WTC11 (cell line): ENCODE data around the gene PDK3. TPM values are rescaled to one million over a fixed set of nuclear protein-coding genes. Genes with fewer than 3 reads are reported as not detected.

ENCODE experiments used
- ATAC-seq: fragments of 200-7000 bp; cut with Tn5 transposase; 2 replicates; pipeline ENCODE4 v1.10.0; 2021; ENCODE audit warnings: mild to moderate bottlenecking, moderate library complexity
- CTCF ChIA-PET: fragments of 300-600 bp; sonication (Branson Sonifier 250); formaldehyde crosslinking; loops from one replicate; lab custom pipeline; 2021; ENCODE audit warnings: antibody characterized with exemption; lab: Charles Lee
- POLR2A ChIA-PET: fragments of 350-600 bp; sonication (Branson Sonifier 250); formaldehyde crosslinking; loops from one replicate; lab custom pipeline; 2021; ENCODE audit warnings: antibody characterized with exemption; lab: Charles Lee
- DNase-seq: peaks from one replicate; pipeline ENCODE4 v3.0.0; 2021; ENCODE audit warnings: low spot score
- H3K27ac Mint-ChIP-seq: 2 replicates; pipeline ENCODE4 v1.8.0; 2021; ENCODE audit warnings: mixed read lengths
- H3K27me3 Mint-ChIP-seq: 2 replicates; pipeline ENCODE4 v1.8.0; 2021; ENCODE audit warnings: low read depth, mild to moderate bottlenecking, moderate library complexity, mixed read lengths
- H3K36me3 Mint-ChIP-seq: 2 replicates; pipeline ENCODE4 v1.8.0; 2021; ENCODE audit warnings: mixed read lengths
- H3K4me1 Mint-ChIP-seq: 2 replicates; pipeline ENCODE4 v1.8.0; 2022; ENCODE audit warnings: mixed read lengths
- H3K4me3 Mint-ChIP-seq: 2 replicates; pipeline ENCODE4 v1.8.0; 2021; ENCODE audit warnings: mild to moderate bottlenecking, moderate library complexity, mixed read lengths
- H3K9me3 Mint-ChIP-seq: 2 replicates; pipeline ENCODE4 v1.8.0; 2021; ENCODE audit warnings: mixed read lengths
- AFF4 ChIP-seq: sonication (generic); formaldehyde crosslinking; IDR thresholded peaks from 2 replicates; pipeline ENCODE4 v1.8.1; 2023; ENCODE audit warnings: mild to moderate bottlenecking, missing genetic modification reagents, borderline replicate concordance
- CBFB ChIP-seq: sonication (generic); formaldehyde crosslinking; IDR thresholded peaks from 2 replicates; pipeline ENCODE4 v1.8.1; 2022; ENCODE audit warnings: mild to moderate bottlenecking, low read depth, missing genetic modification reagents
- E2F4 ChIP-seq: sonication (generic); formaldehyde crosslinking; IDR thresholded peaks from 2 replicates; pipeline ENCODE4 v1.8.1; 2022; ENCODE audit warnings: low read depth, mild to moderate bottlenecking, moderate library complexity, missing genetic modification reagents, borderline replicate concordance
- FOXP1 ChIP-seq: sonication (generic); formaldehyde crosslinking; IDR thresholded peaks from 2 replicates; pipeline ENCODE4 v1.8.0; 2022; ENCODE audit warnings: missing genetic modification reagents, mild to moderate bottlenecking, moderate library complexity, borderline replicate concordance
- FOXP4 ChIP-seq: sonication (generic); formaldehyde crosslinking; IDR thresholded peaks from 2 replicates; pipeline ENCODE4 v1.8.0; 2022; ENCODE audit warnings: mild to moderate bottlenecking, missing genetic modification reagents
- GRHL2 ChIP-seq: fragments of 250-450 bp; sonication (Bioruptor Pico); IDR thresholded peaks from 2 replicates; pipeline ENCODE4 v1.8.0; 2022; ENCODE audit warnings: mild to moderate bottlenecking, moderate library complexity; ENCODE audit not compliant: insufficient replicate concordance, severe bottlenecking
- JAZF1 ChIP-seq: fragments of 250-450 bp; sonication (Bioruptor Pico); IDR thresholded peaks from 2 replicates; pipeline ENCODE4 v1.9.0; 2021; ENCODE audit warnings: moderate library complexity, mild to moderate bottlenecking, inconsistent platforms
- MAX ChIP-seq: sonication (generic); formaldehyde crosslinking; IDR thresholded peaks from 2 replicates; pipeline ENCODE4 v1.8.0; 2022; ENCODE audit warnings: mild to moderate bottlenecking, missing genetic modification reagents
- PREB ChIP-seq: sonication (generic); formaldehyde crosslinking; IDR thresholded peaks from 2 replicates; pipeline ENCODE4 v1.8.1; 2022; ENCODE audit warnings: mild to moderate bottlenecking, missing genetic modification reagents, moderate library complexity, borderline replicate concordance
- SMAD3 ChIP-seq: sonication (generic); formaldehyde crosslinking; IDR thresholded peaks from 2 replicates; pipeline ENCODE4 v1.8.0; 2022; ENCODE audit warnings: missing genetic modification reagents, mild to moderate bottlenecking, borderline replicate concordance
- SP1 ChIP-seq: sonication (generic); formaldehyde crosslinking; conservative IDR thresholded peaks from 2 replicates; pipeline ENCODE4 v1.8.1; 2022; ENCODE audit warnings: missing genetic modification reagents
- TEAD4 ChIP-seq: sonication (generic); formaldehyde crosslinking; IDR thresholded peaks from 2 replicates; pipeline ENCODE4 v1.8.0; 2022; ENCODE audit warnings: mild to moderate bottlenecking, missing genetic modification reagents
- TP53 ChIP-seq: sonication (generic); formaldehyde crosslinking; IDR thresholded peaks from 2 replicates; pipeline ENCODE4 v1.8.1; 2023; ENCODE audit warnings: mild to moderate bottlenecking, missing genetic modification reagents
- ZBTB21 ChIP-seq: sonication (generic); formaldehyde crosslinking; IDR thresholded peaks from 2 replicates; pipeline ENCODE4 v1.8.1; 2023; ENCODE audit warnings: mild to moderate bottlenecking, missing genetic modification reagents, borderline replicate concordance
- ZNF121 ChIP-seq: sonication (generic); formaldehyde crosslinking; IDR thresholded peaks from 2 replicates; pipeline ENCODE4 v1.8.0; 2023; ENCODE audit warnings: missing genetic modification reagents
- ZNF512 ChIP-seq: sonication (generic); formaldehyde crosslinking; IDR thresholded peaks from 2 replicates; pipeline ENCODE4 v1.8.1; 2022; ENCODE audit warnings: missing genetic modification reagents, borderline replicate concordance
- ZNF671 ChIP-seq: fragments of 250-450 bp; sonication (Bioruptor Pico); IDR thresholded peaks from 2 replicates; pipeline ENCODE4 v1.8.0; 2021; ENCODE audit warnings: mild to moderate bottlenecking
- total RNA-seq: library from RNA; stranded (reverse); gene quantifications from 3 replicates; pipeline ENCODE4 v1.2.3, GENCODE V29; 2021
- TF ChIP-seq, protein P1 (sequence below): sonication (generic); formaldehyde crosslinking; conservative IDR thresholded peaks from 2 replicates; pipeline ENCODE4 v1.8.1; 2023; ENCODE audit warnings: mild to moderate bottlenecking, low read depth, missing genetic modification reagents, moderate library complexity
- TF ChIP-seq, protein P2 (sequence below): sonication (generic); formaldehyde crosslinking; IDR thresholded peaks from 2 replicates; pipeline ENCODE4 v1.8.0; 2023; ENCODE audit warnings: missing genetic modification reagents, mild to moderate bottlenecking, borderline replicate concordance

Gene PDK3
- total RNA-seq, 1 experiment from 2014 or later: 34.4 TPM

- Mint-ChIP-seq H3K36me3 (no peaks in the 10 kb centered on the region), H3K27me3 (peaks cover 52% of the 10 kb centered on the region), H3K9me3 (peaks cover 9% of the 10 kb centered on the region; the same call in 1 of the 2 replicates), H3K4me1 (peaks cover 10% of the 10 kb centered on the region; the same call in 1 of the 2 replicates), H3K27ac (no peak overlapping the region), H3K4me3 (no peak overlapping the region)
- DNase-seq (no peak), ATAC-seq (no peak)
- ChIA-PET POLR2A (no interaction called here), CTCF (no interaction called here)
- TF ChIP-seq SMAD3: no peak
- no peak for TF ChIP-seq PREB
- TF ChIP-seq TEAD4 (CRISPR knock-in tag): no peak
- TF ChIP-seq, protein P1, sequence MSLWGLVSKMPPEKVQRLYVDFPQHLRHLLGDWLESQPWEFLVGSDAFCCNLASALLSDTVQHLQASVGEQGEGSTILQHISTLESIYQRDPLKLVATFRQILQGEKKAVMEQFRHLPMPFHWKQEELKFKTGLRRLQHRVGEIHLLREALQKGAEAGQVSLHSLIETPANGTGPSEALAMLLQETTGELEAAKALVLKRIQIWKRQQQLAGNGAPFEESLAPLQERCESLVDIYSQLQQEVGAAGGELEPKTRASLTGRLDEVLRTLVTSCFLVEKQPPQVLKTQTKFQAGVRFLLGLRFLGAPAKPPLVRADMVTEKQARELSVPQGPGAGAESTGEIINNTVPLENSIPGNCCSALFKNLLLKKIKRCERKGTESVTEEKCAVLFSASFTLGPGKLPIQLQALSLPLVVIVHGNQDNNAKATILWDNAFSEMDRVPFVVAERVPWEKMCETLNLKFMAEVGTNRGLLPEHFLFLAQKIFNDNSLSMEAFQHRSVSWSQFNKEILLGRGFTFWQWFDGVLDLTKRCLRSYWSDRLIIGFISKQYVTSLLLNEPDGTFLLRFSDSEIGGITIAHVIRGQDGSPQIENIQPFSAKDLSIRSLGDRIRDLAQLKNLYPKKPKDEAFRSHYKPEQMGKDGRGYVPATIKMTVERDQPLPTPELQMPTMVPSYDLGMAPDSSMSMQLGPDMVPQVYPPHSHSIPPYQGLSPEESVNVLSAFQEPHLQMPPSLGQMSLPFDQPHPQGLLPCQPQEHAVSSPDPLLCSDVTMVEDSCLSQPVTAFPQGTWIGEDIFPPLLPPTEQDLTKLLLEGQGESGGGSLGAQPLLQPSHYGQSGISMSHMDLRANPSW: no peak
- no peak for TF ChIP-seq AFF4 (CRISPR knock-in tag)
- no peak for TF ChIP-seq ZNF671 (CRISPR knock-in tag)
- TF ChIP-seq TP53 (CRISPR knock-in tag): no peak
- no peak for TF ChIP-seq CBFB (CRISPR knock-in tag)
- no peak for TF ChIP-seq FOXP4 (CRISPR knock-in tag)
- TF ChIP-seq, protein P2, sequence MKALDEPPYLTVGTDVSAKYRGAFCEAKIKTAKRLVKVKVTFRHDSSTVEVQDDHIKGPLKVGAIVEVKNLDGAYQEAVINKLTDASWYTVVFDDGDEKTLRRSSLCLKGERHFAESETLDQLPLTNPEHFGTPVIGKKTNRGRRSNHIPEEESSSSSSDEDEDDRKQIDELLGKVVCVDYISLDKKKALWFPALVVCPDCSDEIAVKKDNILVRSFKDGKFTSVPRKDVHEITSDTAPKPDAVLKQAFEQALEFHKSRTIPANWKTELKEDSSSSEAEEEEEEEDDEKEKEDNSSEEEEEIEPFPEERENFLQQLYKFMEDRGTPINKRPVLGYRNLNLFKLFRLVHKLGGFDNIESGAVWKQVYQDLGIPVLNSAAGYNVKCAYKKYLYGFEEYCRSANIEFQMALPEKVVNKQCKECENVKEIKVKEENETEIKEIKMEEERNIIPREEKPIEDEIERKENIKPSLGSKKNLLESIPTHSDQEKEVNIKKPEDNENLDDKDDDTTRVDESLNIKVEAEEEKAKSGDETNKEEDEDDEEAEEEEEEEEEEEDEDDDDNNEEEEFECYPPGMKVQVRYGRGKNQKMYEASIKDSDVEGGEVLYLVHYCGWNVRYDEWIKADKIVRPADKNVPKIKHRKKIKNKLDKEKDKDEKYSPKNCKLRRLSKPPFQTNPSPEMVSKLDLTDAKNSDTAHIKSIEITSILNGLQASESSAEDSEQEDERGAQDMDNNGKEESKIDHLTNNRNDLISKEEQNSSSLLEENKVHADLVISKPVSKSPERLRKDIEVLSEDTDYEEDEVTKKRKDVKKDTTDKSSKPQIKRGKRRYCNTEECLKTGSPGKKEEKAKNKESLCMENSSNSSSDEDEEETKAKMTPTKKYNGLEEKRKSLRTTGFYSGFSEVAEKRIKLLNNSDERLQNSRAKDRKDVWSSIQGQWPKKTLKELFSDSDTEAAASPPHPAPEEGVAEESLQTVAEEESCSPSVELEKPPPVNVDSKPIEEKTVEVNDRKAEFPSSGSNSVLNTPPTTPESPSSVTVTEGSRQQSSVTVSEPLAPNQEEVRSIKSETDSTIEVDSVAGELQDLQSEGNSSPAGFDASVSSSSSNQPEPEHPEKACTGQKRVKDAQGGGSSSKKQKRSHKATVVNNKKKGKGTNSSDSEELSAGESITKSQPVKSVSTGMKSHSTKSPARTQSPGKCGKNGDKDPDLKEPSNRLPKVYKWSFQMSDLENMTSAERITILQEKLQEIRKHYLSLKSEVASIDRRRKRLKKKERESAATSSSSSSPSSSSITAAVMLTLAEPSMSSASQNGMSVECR (CRISPR knock-in tag): no peak
- TF ChIP-seq E2F4 (CRISPR knock-in tag): no peak
- TF ChIP-seq JAZF1 (CRISPR knock-in tag): no peak
- TF ChIP-seq ZNF512: no peak
- TF ChIP-seq MAX (CRISPR knock-in tag): no peak
- TF ChIP-seq ZNF121 (CRISPR knock-in tag): no peak
- no peak for TF ChIP-seq SP1
- TF ChIP-seq ZBTB21 (CRISPR knock-in tag): no peak
- no peak for TF ChIP-seq FOXP1 (CRISPR knock-in tag)
- no peak for TF ChIP-seq GRHL2 (CRISPR knock-in tag)
Measured at GRCh38 chrX:24435060-24435459, 30.0 kb upstream of the PDK3 start.
